ENCODE measurements around the gene SPAG16. TPM values are rescaled to one million over a fixed set of nuclear protein-coding genes. Genes with fewer than 3 reads are reported as not detected.

SPAG16 gene
- total RNA-seq, 1 donor from 2014 or later: 16.7 TPM

DNA sequence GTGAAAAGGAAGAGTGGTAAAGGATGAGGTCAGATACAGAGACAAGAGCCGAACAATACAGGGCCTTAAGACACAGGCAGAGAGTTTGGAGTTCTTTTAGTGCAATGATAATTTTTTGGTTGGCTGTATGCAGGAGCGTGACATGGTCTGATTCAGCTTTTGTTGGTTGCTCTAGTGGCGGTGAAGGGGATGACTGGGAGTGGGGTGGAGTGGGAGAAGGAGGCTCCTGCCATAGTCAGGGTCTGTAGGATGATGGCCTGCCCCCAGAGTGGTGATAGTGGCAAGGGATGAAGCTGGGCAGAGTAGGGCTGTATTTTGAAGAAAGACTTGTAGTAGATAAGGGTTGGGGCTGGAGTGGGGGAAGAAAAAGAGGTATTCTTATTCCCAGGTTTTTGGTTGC, 820.0 kb downstream of the SPAG16 start:
- Histone ChIP-seq H3K4me3 (ENCODE audit: insufficient read depth, low read depth, low read length) (no peak overlapping the region), H3K36me3 (ENCODE audit: insufficient read depth, low read length) (no peaks in the 10 kb centered on the region), H3K27me3 (ENCODE audit: insufficient read depth, low read length) (no peaks in the 10 kb centered on the region), H3K4me2 (ENCODE audit: low read length) (no peak overlapping the region), H4K20me1 (ENCODE audit: insufficient read depth, low read length) (no peaks in the 10 kb centered on the region), H3K9me3 (ENCODE audit: insufficient read depth, low read depth, low read length) (no peaks in the 10 kb centered on the region), H3K79me2 (ENCODE audit: insufficient read depth, low read length) (no peaks in the 10 kb centered on the region), H3K27ac (ENCODE audit: low read depth, low read length) (no peak overlapping the region), H3K4me1 (ENCODE audit: insufficient read depth, low read length) (no peaks in the 10 kb centered on the region), H2AFZ (ENCODE audit: low read depth, low read length) (no peak overlapping the region), H3K9ac (ENCODE audit: low read length) (no peak overlapping the region)
- DNase-seq (ENCODE audit: low read depth): no peak
- TF ChIP-seq, protein P1, sequence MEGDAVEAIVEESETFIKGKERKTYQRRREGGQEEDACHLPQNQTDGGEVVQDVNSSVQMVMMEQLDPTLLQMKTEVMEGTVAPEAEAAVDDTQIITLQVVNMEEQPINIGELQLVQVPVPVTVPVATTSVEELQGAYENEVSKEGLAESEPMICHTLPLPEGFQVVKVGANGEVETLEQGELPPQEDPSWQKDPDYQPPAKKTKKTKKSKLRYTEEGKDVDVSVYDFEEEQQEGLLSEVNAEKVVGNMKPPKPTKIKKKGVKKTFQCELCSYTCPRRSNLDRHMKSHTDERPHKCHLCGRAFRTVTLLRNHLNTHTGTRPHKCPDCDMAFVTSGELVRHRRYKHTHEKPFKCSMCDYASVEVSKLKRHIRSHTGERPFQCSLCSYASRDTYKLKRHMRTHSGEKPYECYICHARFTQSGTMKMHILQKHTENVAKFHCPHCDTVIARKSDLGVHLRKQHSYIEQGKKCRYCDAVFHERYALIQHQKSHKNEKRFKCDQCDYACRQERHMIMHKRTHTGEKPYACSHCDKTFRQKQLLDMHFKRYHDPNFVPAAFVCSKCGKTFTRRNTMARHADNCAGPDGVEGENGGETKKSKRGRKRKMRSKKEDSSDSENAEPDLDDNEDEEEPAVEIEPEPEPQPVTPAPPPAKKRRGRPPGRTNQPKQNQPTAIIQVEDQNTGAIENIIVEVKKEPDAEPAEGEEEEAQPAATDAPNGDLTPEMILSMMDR (IDR thresholded peaks at IDR 0.05; ENCODE audit: insufficient read depth, low read depth, low read length): no peak
- no peak for TF ChIP-seq EZH2 (IDR thresholded peaks at IDR 0.05; ENCODE audit: insufficient read depth, low read length)
- Mint-ChIP-seq H3K9me3 (ENCODE audit: unreplicated experiment) (no peaks in the 10 kb centered on the region), H3K27ac (ENCODE audit: unreplicated experiment) (no peak overlapping the region), H3K27me3 (ENCODE audit: low read depth, unreplicated experiment) (no peaks in the 10 kb centered on the region), H3K4me3 (ENCODE audit: unreplicated experiment) (no peak overlapping the region), H3K4me1 (ENCODE audit: low read depth, unreplicated experiment) (peaks cover 2% of the 10 kb centered on the region), H3K36me3 (ENCODE audit: low read depth, unreplicated experiment) (no peaks in the 10 kb centered on the region)
- no peak for FAIRE-seq

DNA sequence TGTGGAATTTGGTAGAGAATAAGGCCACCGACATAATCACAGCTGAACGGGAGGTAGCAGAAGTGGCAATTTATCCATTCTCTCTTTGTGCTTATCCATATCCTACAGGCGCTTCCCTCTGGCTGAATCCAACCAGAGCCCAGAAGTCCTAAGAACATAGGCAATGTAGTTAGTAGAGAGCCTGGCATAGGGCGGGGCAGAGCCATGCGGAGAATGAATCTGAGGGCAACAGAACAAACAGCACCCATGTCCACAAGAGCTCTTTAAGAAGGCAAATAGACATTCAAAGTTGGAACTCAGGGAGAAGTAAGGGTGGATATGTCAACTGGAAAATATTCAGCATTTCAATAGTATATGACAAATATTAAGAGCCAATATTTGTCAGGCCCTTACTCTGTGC, 820.7 kb downstream of the SPAG16 start:
- Mint-ChIP-seq H3K27me3 (ENCODE audit: low read depth, unreplicated experiment) (no peaks in the 10 kb centered on the region), H3K9me3 (ENCODE audit: unreplicated experiment) (no peaks in the 10 kb centered on the region), H3K27ac (ENCODE audit: unreplicated experiment) (no peak overlapping the region), H3K4me3 (ENCODE audit: unreplicated experiment) (no peak overlapping the region), H3K4me1 (ENCODE audit: low read depth, unreplicated experiment) (peaks cover 2% of the 10 kb centered on the region), H3K36me3 (ENCODE audit: low read depth, unreplicated experiment) (no peaks in the 10 kb centered on the region)
- H4K20me1 ChIP-seq (ENCODE audit: insufficient read depth, low read length): no peaks in the 10 kb centered on the region
- H3K4me2 ChIP-seq (ENCODE audit: low read length): no peak overlapping the region
- H3K4me3 ChIP-seq (ENCODE audit: insufficient read depth, low read depth, low read length): no peak overlapping the region
- FAIRE-seq (no peak), DNase-seq (ENCODE audit: low read depth) (no peak)
- H3K9me3 ChIP-seq (ENCODE audit: insufficient read depth, low read depth, low read length): no peaks in the 10 kb centered on the region
- H3K27ac ChIP-seq (ENCODE audit: low read depth, low read length): no peak overlapping the region
- no peaks in the 10 kb centered on the region for H3K4me1 ChIP-seq (ENCODE audit: insufficient read depth, low read length)
- TF ChIP-seq, protein P1 (IDR thresholded peaks at IDR 0.05; ENCODE audit: insufficient read depth, low read depth, low read length): no peak
- TF ChIP-seq EZH2 (IDR thresholded peaks at IDR 0.05; ENCODE audit: insufficient read depth, low read length): no peak
- H3K9ac ChIP-seq (ENCODE audit: low read length): no peak overlapping the region
- H2AFZ ChIP-seq (ENCODE audit: low read depth, low read length): no peak overlapping the region
- H3K36me3 ChIP-seq (ENCODE audit: insufficient read depth, low read length): no peaks in the 10 kb centered on the region
- H3K79me2 ChIP-seq (ENCODE audit: insufficient read depth, low read length): no peaks in the 10 kb centered on the region
- H3K27me3 ChIP-seq (ENCODE audit: insufficient read depth, low read length): no peaks in the 10 kb centered on the region

DNA sequence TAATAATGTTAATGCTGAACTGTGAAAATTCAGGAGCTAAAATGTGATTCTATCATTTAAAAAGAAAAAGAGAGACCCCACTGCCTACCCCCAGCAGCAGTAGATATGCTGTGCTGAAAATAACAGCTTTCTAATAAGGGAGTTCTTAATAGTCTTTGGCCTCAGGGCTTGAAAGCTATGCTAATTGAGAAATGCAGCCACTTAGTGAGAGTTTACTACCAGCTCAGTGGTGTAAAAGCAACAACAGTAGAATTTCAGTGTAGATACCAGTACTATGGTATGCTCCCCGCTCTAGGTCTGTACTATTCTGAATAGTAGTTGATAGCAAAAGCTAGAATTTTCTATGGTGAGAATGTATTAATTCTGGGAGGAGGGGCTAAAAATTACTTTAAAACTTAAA, 823.5 kb downstream of the SPAG16 start:
- Histone ChIP-seq H3K4me2 (ENCODE audit: low read length) (no peak overlapping the region), H3K36me3 (ENCODE audit: insufficient read depth, low read length) (no peaks in the 10 kb centered on the region), H3K27ac (ENCODE audit: low read depth, low read length) (no peak overlapping the region), H3K9ac (ENCODE audit: low read length) (no peak overlapping the region), H3K9me3 (ENCODE audit: insufficient read depth, low read depth, low read length) (no peaks in the 10 kb centered on the region), H3K4me3 (ENCODE audit: insufficient read depth, low read depth, low read length) (no peak overlapping the region), H4K20me1 (ENCODE audit: insufficient read depth, low read length) (no peaks in the 10 kb centered on the region), H3K4me1 (ENCODE audit: insufficient read depth, low read length) (no peaks in the 10 kb centered on the region), H3K79me2 (ENCODE audit: insufficient read depth, low read length) (no peaks in the 10 kb centered on the region), H2AFZ (ENCODE audit: low read depth, low read length) (no peak overlapping the region), H3K27me3 (ENCODE audit: insufficient read depth, low read length) (no peaks in the 10 kb centered on the region)
- no peaks in the 10 kb centered on the region for H3K9me3 Mint-ChIP-seq (ENCODE audit: unreplicated experiment)
- no peak overlapping the region for H3K27ac Mint-ChIP-seq (ENCODE audit: unreplicated experiment)
- FAIRE-seq (no peak), DNase-seq (ENCODE audit: low read depth) (no peak)
- no peak for TF ChIP-seq EZH2 (IDR thresholded peaks at IDR 0.05; ENCODE audit: insufficient read depth, low read length)
- H3K27me3 Mint-ChIP-seq (ENCODE audit: low read depth, unreplicated experiment): no peaks in the 10 kb centered on the region
- H3K4me3 Mint-ChIP-seq (ENCODE audit: unreplicated experiment): no peak overlapping the region
- H3K4me1 Mint-ChIP-seq (ENCODE audit: low read depth, unreplicated experiment): peaks cover 2% of the 10 kb centered on the region
- H3K36me3 Mint-ChIP-seq (ENCODE audit: low read depth, unreplicated experiment): no peaks in the 10 kb centered on the region

Data from astrocyte (in vitro differentiated cells and primary cell).